ENCODE measurements around the gene MFF.
"Not testable (repeated sequence)": the region's sequence is repeated elsewhere in the genome, so short reads cannot be mapped to it uniquely, and the experiment has no call there.

Gene MFF

DNA sequence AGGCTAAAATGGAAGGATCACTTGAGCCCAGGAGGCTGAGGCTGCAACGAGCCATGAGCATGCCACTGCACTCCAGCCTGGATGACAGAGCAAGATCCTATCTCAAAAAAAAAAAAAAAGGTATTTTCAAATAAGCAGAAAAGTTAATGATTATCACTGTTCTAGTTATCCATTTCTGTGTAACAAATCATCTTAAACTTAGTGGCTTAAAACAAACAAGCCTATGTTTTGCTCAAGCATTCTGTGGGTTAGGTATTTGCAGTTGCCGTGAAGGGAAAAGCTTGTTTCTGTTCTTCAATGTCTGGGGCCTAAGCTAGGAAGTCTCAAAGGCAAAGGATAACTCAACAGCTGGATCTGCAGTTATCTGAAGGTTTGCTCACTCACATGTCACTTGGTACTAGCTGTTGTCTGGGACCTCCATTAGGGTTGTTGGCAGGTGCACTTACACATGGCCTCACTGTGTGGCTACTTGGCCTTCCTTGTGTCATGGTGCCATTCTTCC lies 14.1 kb downstream of the MFF start:
- no peak for DNase-seq

- DNase-seq = no peak
Measured at GRCh38 chr2:227340106-227340505, 15.1 kb downstream of the MFF start.

GRCh38 chr2:227341553-227341952 lies 16.5 kb downstream of the MFF start:
- DNase-seq = no peak

GRCh38 chr2:227344231-227344630 lies 19.2 kb downstream of the MFF start:
- no peak for DNase-seq

DNA sequence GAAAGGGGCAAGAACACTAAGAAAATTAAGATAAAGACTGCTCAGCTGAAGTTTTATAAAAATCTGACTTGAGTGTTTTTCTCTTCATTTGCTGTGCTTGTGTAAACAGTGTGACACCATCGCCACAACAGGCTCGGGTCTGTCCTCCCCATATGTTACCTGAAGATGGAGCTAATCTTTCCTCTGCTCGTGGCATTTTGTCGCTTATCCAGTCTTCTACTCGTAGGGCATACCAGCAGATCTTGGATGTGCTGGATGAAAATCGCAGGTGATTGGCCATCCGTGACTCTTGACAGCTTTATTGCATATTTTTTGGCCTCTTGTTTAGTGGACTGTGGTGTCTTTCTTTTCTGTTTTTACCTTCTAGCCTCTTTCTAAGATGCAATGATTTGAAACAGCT lies 22.1 kb downstream of the MFF start:
- DNase-seq = no peak

GRCh38 chr2:227348324-227348723 lies 23.3 kb downstream of the MFF start:
- DNase-seq = no peak

GRCh38 chr2:227349989-227350612 lies 25.1 kb downstream of the MFF start:
- no peak for DNase-seq

GRCh38 chr2:227351639-227352038 lies 26.6 kb downstream of the MFF start:
- DNase-seq = no peak

- DNase-seq = no peak
Measured at GRCh38 chr2:227360351-227360750, 35.3 kb downstream of the MFF start.

DNA sequence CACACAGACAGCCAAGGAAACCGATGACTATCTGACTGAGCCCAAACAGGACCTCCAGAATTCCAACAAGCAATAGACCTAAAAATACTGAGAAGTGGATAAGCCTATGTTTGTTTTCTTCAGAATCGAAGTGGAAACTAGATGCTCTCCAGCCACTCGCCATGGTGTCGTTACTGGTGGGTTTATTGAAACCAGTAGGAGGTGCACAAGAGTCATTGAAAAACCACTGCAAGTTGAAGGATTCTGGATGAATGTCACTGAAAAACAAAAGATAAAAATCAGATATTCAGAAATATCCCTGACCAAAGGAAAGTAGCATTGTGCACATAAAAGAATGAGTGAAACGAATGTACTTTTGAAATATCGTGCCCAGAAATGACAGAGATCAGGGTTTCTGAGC lies 38.7 kb downstream of the MFF start:
- DNase-seq = no peak

- DNase-seq = not testable (repeated sequence)
Measured at GRCh38 chr2:227364585-227365263, 39.7 kb downstream of the MFF start.

- no peak for DNase-seq
Measured at GRCh38 chr2:227365833-227366232, 40.8 kb downstream of the MFF start.

DNA sequence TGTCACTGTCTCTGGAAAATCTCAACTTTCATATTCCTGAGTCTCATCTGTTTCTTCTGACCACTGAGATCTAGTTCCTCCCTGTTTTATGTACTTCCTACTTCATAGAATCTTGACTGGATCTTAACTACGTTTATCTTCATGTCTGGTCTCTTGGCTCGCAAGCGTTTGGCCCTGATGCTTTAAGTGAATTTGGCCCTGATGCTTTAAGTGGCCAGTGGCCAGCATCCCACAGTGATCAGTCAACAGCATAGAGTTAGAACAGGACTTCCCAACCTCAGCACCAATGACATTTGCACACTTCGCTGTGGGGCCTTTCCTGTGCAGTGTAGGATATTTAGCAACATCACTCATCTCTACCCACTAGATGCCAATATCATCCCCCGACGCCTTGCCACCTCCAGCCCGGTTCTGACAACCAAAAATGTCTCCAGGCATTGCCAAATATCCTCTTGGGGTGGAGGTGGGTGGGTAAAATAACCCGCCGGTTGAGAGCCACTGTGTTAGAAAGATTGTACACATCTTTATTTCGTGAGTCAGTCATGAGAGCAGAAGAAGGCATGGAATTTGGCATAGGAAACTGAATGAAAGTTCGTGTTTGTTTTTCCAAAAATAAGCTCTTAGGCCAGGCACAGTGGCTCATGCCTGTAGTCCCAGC lies 41.8 kb downstream of the MFF start:
- no peak for DNase-seq

DNA sequence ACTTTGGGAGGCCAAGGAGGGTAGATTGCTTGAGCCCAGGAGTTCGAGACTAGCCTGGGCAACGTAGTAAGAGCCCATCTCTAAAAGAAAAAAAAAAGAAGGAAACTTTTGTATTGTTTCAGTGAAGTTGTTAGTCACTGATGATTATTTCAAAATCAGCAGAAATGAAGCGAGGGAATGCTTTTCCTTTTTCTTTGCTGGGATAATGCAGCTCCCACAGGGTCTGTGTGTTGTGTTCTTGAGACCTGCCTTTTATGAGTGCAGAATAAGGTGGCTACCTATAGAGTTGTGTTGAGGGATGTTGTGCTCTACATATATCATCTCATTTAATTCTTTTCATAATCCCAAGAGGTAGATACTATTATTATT lies 42.4 kb downstream of the MFF start:
- no peak for DNase-seq

DNA sequence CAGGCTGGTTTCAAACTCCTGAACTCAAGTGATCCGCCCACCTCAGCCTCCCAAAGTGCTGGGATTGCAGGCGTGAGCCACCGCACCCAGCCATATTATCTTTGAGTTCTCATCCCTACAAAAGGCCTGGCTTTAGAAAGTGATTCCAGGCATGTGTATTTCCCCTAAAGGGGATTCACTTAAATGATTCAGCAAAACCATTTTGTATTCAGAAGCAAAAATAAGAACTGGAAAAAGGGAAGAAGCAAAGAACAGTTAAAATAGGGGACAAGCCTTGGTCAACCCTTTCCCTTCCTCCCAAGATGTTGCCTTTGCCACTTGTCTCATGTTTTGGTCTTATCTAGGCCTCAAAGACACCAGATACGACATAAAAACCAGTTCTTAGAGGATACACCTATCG lies 43.5 kb downstream of the MFF start:
- no peak for DNase-seq

DNA sequence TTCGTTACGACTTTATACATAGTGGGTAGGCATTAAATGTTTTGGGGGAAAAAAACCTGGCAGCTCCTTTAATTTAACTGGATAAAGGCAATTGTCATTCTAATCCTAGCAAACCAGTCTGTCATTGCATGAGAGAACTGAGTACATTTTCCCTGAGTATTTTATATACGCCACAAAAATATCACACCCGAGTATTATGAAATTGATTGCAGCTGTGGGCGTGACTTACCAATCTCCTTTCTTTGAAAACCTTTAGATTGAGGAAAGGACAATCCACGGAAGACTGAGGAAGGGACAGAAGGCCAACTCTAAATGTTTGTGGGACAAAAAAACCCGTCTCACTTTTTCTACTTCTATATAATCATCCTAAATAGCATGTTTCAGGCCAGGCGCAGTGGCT lies 45.0 kb downstream of the MFF start:
- DNase-seq = no peak

GRCh38 chr2:227370791-227371312 lies 45.8 kb downstream of the MFF start:
- DNase-seq = no peak

- DNase-seq = no peak
Measured at GRCh38 chr2:227373389-227373788, 48.3 kb downstream of the MFF start.

GRCh38 chr2:227374158-227374557 lies 49.1 kb downstream of the MFF start:
- no peak for DNase-seq

DNA sequence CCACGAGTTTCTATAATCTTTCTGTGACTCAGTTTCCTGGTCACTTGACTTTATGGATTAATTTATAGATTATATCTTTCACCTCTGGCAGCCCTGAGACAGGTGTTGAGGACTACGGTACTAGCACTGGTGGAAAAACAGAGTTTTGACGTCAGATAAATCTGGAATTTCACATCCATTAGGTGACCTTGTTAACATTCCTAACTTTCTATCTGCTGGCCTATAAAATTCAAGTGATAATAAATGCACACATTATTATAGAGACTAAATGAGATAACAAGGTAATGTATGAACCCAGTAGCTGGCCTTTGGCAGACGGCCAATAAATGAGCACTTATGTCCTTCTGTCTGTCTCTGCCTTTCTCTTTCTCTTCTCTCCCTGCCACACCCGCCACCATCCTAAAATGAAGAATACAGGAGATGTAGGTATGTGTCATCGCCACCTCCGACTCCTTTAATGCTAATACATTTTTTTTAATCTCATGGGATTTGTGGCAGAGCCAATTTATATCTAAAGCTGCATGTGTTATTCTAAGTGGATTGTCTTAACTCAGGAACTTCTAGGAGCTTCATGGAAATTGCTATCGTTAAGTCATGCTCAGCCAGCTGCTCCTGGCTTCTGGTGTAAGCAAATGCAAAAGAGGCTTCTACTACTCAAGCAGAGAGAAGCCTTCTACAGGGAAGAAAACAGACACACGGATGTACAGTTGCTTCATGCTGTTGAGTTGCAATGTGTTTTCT lies 51.8 kb downstream of the MFF start:
- no peak for DNase-seq

DNA sequence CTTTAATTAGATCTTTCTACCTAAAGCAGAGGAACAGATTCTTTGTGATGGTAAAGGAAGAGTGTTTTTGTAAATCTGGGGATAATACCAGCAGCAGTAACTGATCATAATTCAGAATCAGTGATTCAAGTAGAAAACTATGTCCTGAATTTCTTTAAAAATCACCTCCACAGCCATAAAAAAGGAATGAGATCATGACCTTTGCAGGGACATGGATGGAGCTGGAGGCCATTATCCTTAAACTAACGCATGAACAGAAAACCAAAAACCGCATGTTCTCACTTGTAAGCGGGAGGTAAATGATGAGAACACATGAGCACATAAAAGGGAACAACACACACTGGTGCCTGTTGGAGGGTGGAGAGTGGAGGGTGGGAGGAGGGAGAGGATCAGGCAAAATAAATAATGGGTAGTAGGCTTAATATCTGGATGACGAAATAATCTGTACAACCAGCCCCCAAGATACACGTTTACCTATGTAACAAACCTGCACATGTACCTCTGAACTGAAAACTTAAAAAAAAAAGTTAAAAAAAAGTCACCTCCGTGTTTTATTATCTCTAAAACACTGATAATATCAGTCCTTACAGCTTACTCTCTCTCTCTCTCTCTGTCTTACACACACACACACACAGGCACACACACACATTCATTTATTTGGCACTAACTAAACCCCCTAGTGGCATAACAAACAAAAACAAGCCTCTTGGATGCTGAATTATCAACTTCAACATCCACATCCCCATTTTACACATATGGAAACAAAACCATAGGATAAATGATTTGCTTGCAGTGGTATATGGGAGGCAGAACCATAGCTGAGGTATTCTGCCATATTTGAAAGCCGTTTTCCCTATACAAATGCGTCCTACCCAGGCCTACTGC lies 52.7 kb downstream of the MFF start:
- no peak for DNase-seq

- DNase-seq = no peak
Measured at GRCh38 chr2:227378371-227378782, 53.3 kb downstream of the MFF start.

Data from NCI-H2107 (cell line).